Lower leg skin (tissue), 4 donors: ENCODE results near the gene PPM1E. TPM values are rescaled to one million over a fixed set of nuclear protein-coding genes. Genes with fewer than 3 reads are reported as not detected.

Source experiments
- DNase-seq, 2 donors: peaks; one replicate each; pipeline ENCODE4 v3.0.0-alpha.2; 2019; ENCODE audit warnings: low spot score in 2 of 2
- H3K4me3 ChIP-seq: fragments of 200-600 bp; sonication (generic); 2 replicates; pipeline ENCODE4 v1.5.1; 2017; ENCODE audit warnings: mild to moderate bottlenecking, low read depth; ENCODE audit not compliant: poor library complexity, severe bottlenecking
- POLR2A ChIP-seq, 2 donors: fragments of 450-650 bp; IDR thresholded peaks; one replicate each; pipeline ENCODE4 v1.6.1; 2016 to 2017; ENCODE audit warnings: antibody characterized with exemption in 2 of 2, mild to moderate bottlenecking in 1 of 2, moderate library complexity in 1 of 2
- WGBS, 2 donors: methylation state at CpG; one replicate each; pipeline ENCODE4 v1.1.5; 2018; 5-methylcytosine and 5-hydroxymethylcytosine counted together
- intact Hi-C: fragments of 100-400 bp; cut with DNase I; formaldehyde crosslinking; loops from one replicate; pipeline ENCODE4 v1.15.0; 2023; ENCODE audit warnings: low total_unique reads
- total RNA-seq, 4 donors: library from RNA; depleted of rRNA; stranded (reverse); fragments of >200 nt; gene quantifications; one replicate each; pipeline ENCODE4 v1.1.0, GENCODE V29; 2016
- TF ChIP-seq, protein P1 (sequence below), 3 donors: fragments of 450-650 bp; IDR thresholded peaks; one replicate each; pipeline ENCODE4 v1.5.1; 2016; ENCODE audit warnings: antibody characterized with exemption in 3 of 3, mild to moderate bottlenecking in 3 of 3, moderate library complexity in 2 of 3

The PPM1E gene
- total RNA-seq, 4 donors from 2014 or later, result 0.06 to 0.21 (median 0.15) TPM; not detected in 1

DNA sequence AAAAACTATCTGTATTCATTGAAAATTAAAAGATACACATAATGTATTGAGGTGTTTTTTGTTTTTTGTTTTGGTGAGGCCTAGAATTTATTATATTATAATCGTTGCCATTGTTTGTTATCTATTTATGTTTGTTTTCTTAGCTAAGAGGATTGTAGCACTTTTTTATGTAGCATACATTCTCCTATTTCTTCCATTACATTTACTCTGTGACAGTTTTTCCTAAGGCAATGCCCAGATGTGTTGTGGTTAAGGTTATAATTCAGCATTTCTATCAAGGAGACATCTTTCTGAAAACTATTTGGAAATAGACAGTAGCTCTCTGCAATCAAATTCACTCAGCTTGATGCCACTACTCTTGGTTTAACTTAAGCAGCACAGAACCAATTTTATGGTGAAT lies 161.6 kb downstream of the PPM1E start:
- H3K4me3 ChIP-seq, result no peak overlapping the region
- intact Hi-C loops, result no loop called here
- no peak for DNase-seq
- TF ChIP-seq POLR2A (IDR thresholded peaks at IDR 0.05), result no peak
- TF ChIP-seq, protein P1, sequence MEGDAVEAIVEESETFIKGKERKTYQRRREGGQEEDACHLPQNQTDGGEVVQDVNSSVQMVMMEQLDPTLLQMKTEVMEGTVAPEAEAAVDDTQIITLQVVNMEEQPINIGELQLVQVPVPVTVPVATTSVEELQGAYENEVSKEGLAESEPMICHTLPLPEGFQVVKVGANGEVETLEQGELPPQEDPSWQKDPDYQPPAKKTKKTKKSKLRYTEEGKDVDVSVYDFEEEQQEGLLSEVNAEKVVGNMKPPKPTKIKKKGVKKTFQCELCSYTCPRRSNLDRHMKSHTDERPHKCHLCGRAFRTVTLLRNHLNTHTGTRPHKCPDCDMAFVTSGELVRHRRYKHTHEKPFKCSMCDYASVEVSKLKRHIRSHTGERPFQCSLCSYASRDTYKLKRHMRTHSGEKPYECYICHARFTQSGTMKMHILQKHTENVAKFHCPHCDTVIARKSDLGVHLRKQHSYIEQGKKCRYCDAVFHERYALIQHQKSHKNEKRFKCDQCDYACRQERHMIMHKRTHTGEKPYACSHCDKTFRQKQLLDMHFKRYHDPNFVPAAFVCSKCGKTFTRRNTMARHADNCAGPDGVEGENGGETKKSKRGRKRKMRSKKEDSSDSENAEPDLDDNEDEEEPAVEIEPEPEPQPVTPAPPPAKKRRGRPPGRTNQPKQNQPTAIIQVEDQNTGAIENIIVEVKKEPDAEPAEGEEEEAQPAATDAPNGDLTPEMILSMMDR (IDR thresholded peaks at IDR 0.05), result no peak
- 76 to 84% methylated on average over 1 of the region's 1 CpG for WGBS, 2 donors

DNA sequence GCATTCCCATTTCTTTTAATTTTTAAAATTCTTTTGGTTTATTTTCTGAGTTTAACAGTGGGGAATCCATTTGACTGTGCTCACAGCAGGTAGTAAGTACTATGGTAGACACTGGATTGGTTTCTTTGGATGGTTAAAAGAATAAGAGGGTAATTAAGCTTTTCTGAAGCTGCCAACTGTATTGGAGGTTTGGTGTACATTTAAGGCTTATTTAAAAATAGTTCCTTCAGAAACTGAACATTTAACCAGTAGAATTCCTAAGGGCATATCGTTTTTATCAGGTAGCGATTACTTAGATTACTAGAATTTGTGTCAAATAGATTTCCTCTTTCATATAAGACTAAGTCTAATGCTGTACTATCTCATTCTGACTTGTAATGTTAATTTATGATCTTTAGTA lies 162.4 kb downstream of the PPM1E start:
- intact Hi-C loops, result no loop called here
- WGBS, 2 donors, result 59 to 68% methylated on average over 2 of the region's 2 CpGs
- TF ChIP-seq POLR2A (IDR thresholded peaks at IDR 0.05), result no peak
- TF ChIP-seq, protein P1 (IDR thresholded peaks at IDR 0.05), result no peak
- H3K4me3 ChIP-seq, result no peak overlapping the region
- DNase-seq, result no peak

DNA sequence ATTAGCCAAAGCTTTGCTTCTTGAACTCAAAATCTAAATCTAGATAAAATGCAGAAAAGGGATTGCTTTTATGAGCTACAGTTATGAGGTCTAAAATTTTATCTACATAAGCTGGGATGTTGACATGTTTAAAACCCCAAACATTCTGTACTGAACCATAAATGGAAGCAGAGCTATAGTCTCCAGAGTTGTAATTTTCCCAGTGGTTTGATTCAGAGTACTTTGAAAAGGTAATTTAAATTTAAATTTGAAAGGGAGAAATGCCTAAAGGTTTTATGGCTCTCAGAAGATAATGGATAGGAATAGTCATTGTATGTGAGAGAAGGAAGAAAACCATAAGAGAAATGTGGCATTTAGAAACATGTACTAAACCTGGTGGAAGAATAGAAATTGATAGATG lies 163.2 kb downstream of the PPM1E start:
- H3K4me3 ChIP-seq, result no peak overlapping the region
- intact Hi-C loops, result no loop called here
- TF ChIP-seq POLR2A (IDR thresholded peaks at IDR 0.05), result no peak
- TF ChIP-seq, protein P1 (IDR thresholded peaks at IDR 0.05), result no peak
- DNase-seq, result no peak

DNA sequence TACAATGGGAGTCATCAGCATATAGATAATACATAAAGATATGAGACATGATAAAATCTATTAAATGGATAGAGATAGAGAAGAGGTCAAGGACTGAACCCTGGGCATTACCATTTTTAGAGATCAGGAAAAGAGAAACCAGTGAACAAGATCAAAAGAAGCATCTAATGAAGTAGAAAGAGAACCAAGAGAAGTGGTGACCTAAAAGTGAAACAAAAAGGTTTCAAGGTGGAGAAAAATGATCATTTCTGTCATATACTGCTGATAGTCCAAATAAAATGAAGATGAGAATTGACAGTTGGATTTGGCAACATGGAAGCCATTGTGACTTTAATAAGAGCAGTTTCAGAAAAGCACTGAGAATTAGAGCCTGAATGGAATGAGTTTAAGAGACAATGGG lies 165.1 kb downstream of the PPM1E start:
- H3K4me3 ChIP-seq, result no peak overlapping the region
- intact Hi-C loops, result no loop called here
- TF ChIP-seq, protein P1 (IDR thresholded peaks at IDR 0.05), result no peak
- no peak for TF ChIP-seq POLR2A (IDR thresholded peaks at IDR 0.05)
- DNase-seq, result no peak

DNA sequence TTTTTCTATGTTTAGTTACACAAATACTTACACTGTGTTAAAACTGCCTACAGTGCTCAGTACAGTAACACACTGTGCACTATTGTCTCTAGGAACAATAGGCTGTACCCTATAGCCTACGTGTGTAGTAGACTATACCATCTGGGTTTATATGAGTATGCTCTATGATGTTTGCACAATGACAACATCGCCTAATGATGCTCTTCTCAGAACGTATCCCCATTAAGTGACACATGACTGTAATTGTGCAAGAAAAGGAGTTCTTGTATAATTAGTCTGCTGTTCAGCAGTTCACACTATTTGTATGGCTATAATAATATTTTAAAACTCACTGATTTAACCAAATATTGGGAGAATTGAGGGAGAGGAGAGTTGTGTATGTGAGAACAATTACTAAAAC lies 177.3 kb downstream of the PPM1E start:
- intact Hi-C loops, result no loop called here
- H3K4me3 ChIP-seq, result no peak overlapping the region
- WGBS, 2 donors, result 76 to 79% methylated on average over 3 of the region's 3 CpGs
- no peak for DNase-seq
- TF ChIP-seq POLR2A (IDR thresholded peaks at IDR 0.05), result no peak
- TF ChIP-seq, protein P1 (IDR thresholded peaks at IDR 0.05), result no peak

DNA sequence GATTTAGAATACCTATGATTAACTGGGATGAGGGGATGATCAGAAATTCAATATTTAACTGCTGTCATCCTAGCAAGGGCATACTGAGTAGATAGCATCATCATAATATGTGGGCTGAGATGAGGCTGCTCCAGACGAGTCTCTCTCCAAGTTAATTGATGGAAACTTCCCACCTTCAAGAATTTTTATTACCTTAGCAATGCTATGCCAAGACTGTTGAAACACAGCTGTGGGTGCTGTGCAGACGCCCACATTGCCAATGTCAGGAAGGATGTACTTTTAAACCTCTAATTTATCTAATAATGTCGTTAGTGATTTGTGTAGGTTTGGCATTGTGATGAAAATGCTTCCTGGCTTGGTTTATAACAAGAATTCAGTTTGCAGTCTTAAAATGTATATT lies 180.6 kb downstream of the PPM1E start:
- intact Hi-C loops, result no loop called here
- 25 to 32% methylated on average over 3 of the region's 3 CpGs for WGBS, 2 donors
- no peak overlapping the region for H3K4me3 ChIP-seq

More for the DNA sequence above, 180.6 kb downstream of the PPM1E start:
- no peak for TF ChIP-seq POLR2A (IDR thresholded peaks at IDR 0.05)
- TF ChIP-seq, protein P1 (IDR thresholded peaks at IDR 0.05), result no peak
- DNase-seq, result no peak
